Measurements from ENCODE around the gene STK38L. TPM values are rescaled to one million over a fixed set of nuclear protein-coding genes. Genes with fewer than 3 reads are reported as not detected.

Gene STK38L
- total and polyA plus RNA-seq, 2 experiments from 2014 or later = 16.8 to 19.9 TPM

- 96 to 97% methylated on average over 2 of the region's 2 CpGs for WGBS, 2 experiments (ENCODE audit: low coverage in 1 of 2, low lambda C conversion rate in 2 of 2, missing lambda C conversion rate in 2 of 2)
- Histone ChIP-seq H3K9me2 (ENCODE audit: insufficient read depth) (no peaks in the 10 kb centered on the region), H3K4me3 (no peak overlapping the region), H3K27ac (no peak overlapping the region), H3K4me1 (ENCODE audit: insufficient read depth) (peaks cover 9% of the 10 kb centered on the region), H3K36me3 (ENCODE audit: low read depth) (no peaks in the 10 kb centered on the region), H3K9me3 (ENCODE audit: low read depth) (no peaks in the 10 kb centered on the region), H4K20me1 (ENCODE audit: insufficient read depth) (0 out of 2 replicates have a peak, but pooled peaks cover 10% of the 10 kb centered on the region), H3F3A (ENCODE audit: insufficient read depth) (peaks cover 15% of the 10 kb centered on the region; the same call in 1 of the 2 replicates), H3K4me2 (ENCODE audit: unreplicated experiment) (no peak overlapping the region), H3K9ac (no peak overlapping the region), H3K27me3 (replicated peaks; ENCODE audit: insufficient read depth) (no peaks in the 10 kb centered on the region), H2AFZ (no peak overlapping the region), H3K79me2 (ENCODE audit: insufficient read depth) (peaks cover 96% of the 10 kb centered on the region)
- no peak for TF ChIP-seq EZH2phosphoT487 (IDR thresholded peaks at IDR 0.05; ENCODE audit: insufficient read depth, low read depth)
- no peak for TF ChIP-seq EZH2 (IDR thresholded peaks at IDR 0.05; ENCODE audit: insufficient read depth, poor library complexity, severe bottlenecking)
- no peak for DNase-seq
- in situ Hi-C loops (cut with MboI) = no loop called here
Observed at GRCh38 chr12:27253347-27253746, 9.3 kb downstream of the STK38L start.

- Histone ChIP-seq H3K36me3 (ENCODE audit: low read depth) (no peaks in the 10 kb centered on the region), H4K20me1 (ENCODE audit: insufficient read depth) (0 out of 2 replicates have a peak, but pooled peaks cover 2% of the 10 kb centered on the region), H3K9ac (no peak overlapping the region), H3K4me1 (ENCODE audit: insufficient read depth) (peaks cover 12% of the 10 kb centered on the region), H3K79me2 (ENCODE audit: insufficient read depth) (peaks cover 96% of the 10 kb centered on the region), H3K9me2 (ENCODE audit: insufficient read depth) (no peaks in the 10 kb centered on the region; the same call in 1 of the 2 replicates), H3K27me3 (replicated peaks; ENCODE audit: insufficient read depth) (no peaks in the 10 kb centered on the region), H3K27ac (no peak overlapping the region), H3F3A (ENCODE audit: insufficient read depth) (peaks cover 26% of the 10 kb centered on the region), H3K9me3 (ENCODE audit: low read depth) (no peaks in the 10 kb centered on the region), H3K4me3 (no peak overlapping the region), H2AFZ (no peak overlapping the region), H3K4me2 (ENCODE audit: unreplicated experiment) (no peak overlapping the region)
- TF ChIP-seq EZH2phosphoT487 (IDR thresholded peaks at IDR 0.05; ENCODE audit: insufficient read depth, low read depth) (no peak), EZH2 (IDR thresholded peaks at IDR 0.05; ENCODE audit: insufficient read depth, poor library complexity, severe bottlenecking) (no peak)
- WGBS, 2 experiments (ENCODE audit: low coverage in 1 of 2, low lambda C conversion rate in 2 of 2, missing lambda C conversion rate in 2 of 2) = 65% methylated on average over 3 of the region's 3 CpGs
- DNase-seq = no peak
- in situ Hi-C loops (cut with MboI) = no loop called here
Observed at GRCh38 chr12:27255806-27256205, 11.7 kb downstream of the STK38L start.

- in situ Hi-C loops (cut with MboI) = no loop called here
- no peak overlapping the region for H3K4me3 ChIP-seq
- H3K27ac ChIP-seq = peak overlapping the region; percentile 33
- H4K20me1 ChIP-seq (ENCODE audit: insufficient read depth) = 0 out of 2 replicates have a peak, but pooled peaks cover 2% of the 10 kb centered on the region
- no peak overlapping the region for H2AFZ ChIP-seq
- TF ChIP-seq EZH2 (IDR thresholded peaks at IDR 0.05; ENCODE audit: insufficient read depth, poor library complexity, severe bottlenecking) (no peak), EZH2phosphoT487 (IDR thresholded peaks at IDR 0.05; ENCODE audit: insufficient read depth, low read depth) (no peak)
- no peaks in the 10 kb centered on the region for H3K9me3 ChIP-seq (ENCODE audit: low read depth)
- peak; percentile 77 for DNase-seq
- H3K9me2 ChIP-seq (ENCODE audit: insufficient read depth) = no peaks in the 10 kb centered on the region; the same call in 1 of the 2 replicates
- 44 to 48% methylated on average over 2 of the region's 2 CpGs for WGBS, 2 experiments (ENCODE audit: low coverage in 1 of 2, low lambda C conversion rate in 2 of 2, missing lambda C conversion rate in 2 of 2)
- no peaks in the 10 kb centered on the region for H3K36me3 ChIP-seq (ENCODE audit: low read depth)
- H3F3A ChIP-seq (ENCODE audit: insufficient read depth) = peaks cover 26% of the 10 kb centered on the region
- peak overlapping the region; percentile 24 for H3K4me2 ChIP-seq (ENCODE audit: unreplicated experiment)
- H3K27me3 ChIP-seq (replicated peaks; ENCODE audit: insufficient read depth) = no peaks in the 10 kb centered on the region
- peaks cover 16% of the 10 kb centered on the region for H3K4me1 ChIP-seq (ENCODE audit: insufficient read depth)
- no peak overlapping the region for H3K9ac ChIP-seq
- peaks cover 98% of the 10 kb centered on the region for H3K79me2 ChIP-seq (ENCODE audit: insufficient read depth)
Observed at GRCh38 chr12:27257104-27257843, 13.2 kb downstream of the STK38L start.

GRCh38 chr12:27260746-27261145, 16.7 kb downstream of the STK38L start:
- no peaks in the 10 kb centered on the region for H3K27me3 ChIP-seq (replicated peaks; ENCODE audit: insufficient read depth)
- peak overlapping the region; percentile 23 for H3K27ac ChIP-seq
- 48 to 49% methylated on average over 4 of the region's 4 CpGs for WGBS, 2 experiments (ENCODE audit: low coverage in 1 of 2, low lambda C conversion rate in 2 of 2, missing lambda C conversion rate in 2 of 2)
- peaks cover 26% of the 10 kb centered on the region for H3F3A ChIP-seq (ENCODE audit: insufficient read depth)
- peaks cover 16% of the 10 kb centered on the region for H3K4me1 ChIP-seq (ENCODE audit: insufficient read depth)
- no peak for TF ChIP-seq EZH2phosphoT487 (IDR thresholded peaks at IDR 0.05; ENCODE audit: insufficient read depth, low read depth)
- TF ChIP-seq EZH2 (IDR thresholded peaks at IDR 0.05; ENCODE audit: insufficient read depth, poor library complexity, severe bottlenecking) = no peak
- peaks cover 98% of the 10 kb centered on the region for H3K79me2 ChIP-seq (ENCODE audit: insufficient read depth)
- no peak overlapping the region for H2AFZ ChIP-seq
- H3K4me2 ChIP-seq (ENCODE audit: unreplicated experiment) = peak overlapping the region; percentile 25
- no peaks in the 10 kb centered on the region for H4K20me1 ChIP-seq (ENCODE audit: insufficient read depth)
- in situ Hi-C loops (cut with MboI) = no loop called here
- no peak overlapping the region for H3K9ac ChIP-seq
- peak; percentile 66 for DNase-seq
- no peak overlapping the region for H3K4me3 ChIP-seq
- H3K36me3 ChIP-seq (ENCODE audit: low read depth) = no peaks in the 10 kb centered on the region
- H3K9me3 ChIP-seq (ENCODE audit: low read depth) = no peaks in the 10 kb centered on the region
- H3K9me2 ChIP-seq (ENCODE audit: insufficient read depth) = no peaks in the 10 kb centered on the region; the same call in 1 of the 2 replicates

Measured in GM23248 (cell line).